Activated T-cell treated with anti-CD3 and anti-CD28 coated beads, Interleukin-2, amount 50 U/mL, for 1 hour (primary cell): Measurements from ENCODE around the gene C3orf20.

Source experiments
- DNase-seq: peaks from one replicate; pipeline ENCODE4 v3.0.0-alpha.2; 2020

The C3orf20 gene

GRCh38 chr3:14780927-14781507 is 106.1 kb downstream of the C3orf20 start:
- DNase-seq, result no peak

GRCh38 chr3:14783480-14784086 is 108.6 kb downstream of the C3orf20 start:
- DNase-seq, result no peak

- DNase-seq, result no peak
Observed at GRCh38 chr3:14784087-14784681, 109.2 kb downstream of the C3orf20 start.

GRCh38 chr3:14785207-14786155 is 110.5 kb downstream of the C3orf20 start:
- DNase-seq, result no peak

- DNase-seq, result no peak
Observed at GRCh38 chr3:14786369-14786768, 111.4 kb downstream of the C3orf20 start.

GRCh38 chr3:14787630-14788029 is 112.7 kb downstream of the C3orf20 start:
- no peak for DNase-seq

GRCh38 chr3:14788644-14789043 is 113.7 kb downstream of the C3orf20 start:
- DNase-seq, result no peak

- DNase-seq, result no peak
Observed at GRCh38 chr3:14789221-14789620, 114.3 kb downstream of the C3orf20 start.

DNA sequence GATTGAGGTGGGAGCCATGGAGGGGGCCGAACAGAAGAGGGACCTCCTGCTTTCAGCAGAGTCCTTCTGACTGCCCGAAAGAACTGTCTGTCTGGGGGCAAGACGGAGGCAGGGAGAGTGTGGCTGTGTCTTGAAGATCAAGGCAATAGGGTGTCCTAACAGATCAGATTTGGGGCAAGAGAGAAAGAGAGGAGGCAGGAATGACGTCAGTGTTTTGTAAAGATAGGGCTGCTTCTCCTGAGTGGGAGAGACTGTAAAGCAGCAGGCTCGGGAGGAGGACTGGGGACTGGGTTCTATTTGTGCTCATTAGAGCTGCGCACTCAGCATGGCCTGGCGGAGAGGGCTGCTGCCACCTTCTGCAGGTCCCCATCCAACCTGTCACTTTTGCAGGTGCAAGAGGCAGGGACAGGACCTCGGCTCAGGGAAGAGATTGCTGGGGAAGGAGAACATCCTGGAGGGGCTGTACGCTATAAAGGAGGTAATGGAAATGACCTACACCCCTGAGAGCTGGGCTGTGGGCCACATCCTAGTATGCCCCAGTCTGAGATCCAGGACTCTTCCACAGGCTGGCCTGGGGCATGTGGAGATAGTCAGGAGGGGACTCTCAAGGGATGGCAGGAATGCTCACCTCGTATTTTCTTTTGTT is 114.8 kb downstream of the C3orf20 start:
- no peak for DNase-seq

DNA sequence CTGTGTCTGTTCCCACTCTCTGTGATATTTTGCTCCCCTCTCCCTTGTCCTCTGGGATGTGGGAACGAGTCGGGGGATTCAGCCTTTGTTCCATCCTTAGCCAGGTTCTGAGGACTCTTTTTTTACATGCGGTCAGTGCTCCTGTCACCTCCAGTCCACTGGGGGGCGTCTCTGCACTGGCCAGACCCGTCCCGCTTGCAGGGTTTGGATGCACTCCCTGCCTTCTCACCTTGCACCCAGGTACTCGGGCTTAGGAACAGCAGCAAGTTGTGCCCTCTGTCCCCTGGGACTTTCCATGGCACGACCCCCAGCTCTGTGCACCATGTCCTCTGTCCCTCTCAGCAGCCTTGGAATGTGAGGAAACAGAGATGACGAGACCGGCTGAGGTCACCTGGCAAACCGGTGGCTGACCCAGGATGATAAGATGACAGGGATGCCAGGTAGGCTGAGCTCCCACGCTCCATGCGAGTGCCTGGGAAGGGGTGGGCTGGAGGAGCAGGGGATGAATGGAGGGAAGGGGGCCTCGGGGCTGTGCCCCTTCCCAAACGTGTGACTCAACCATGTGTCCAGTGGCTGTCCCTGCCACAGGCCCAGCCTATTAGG is 116.5 kb downstream of the C3orf20 start:
- peak; percentile 46 for DNase-seq

- no peak for DNase-seq
Observed at GRCh38 chr3:14792691-14793121, 117.8 kb downstream of the C3orf20 start.

DNA sequence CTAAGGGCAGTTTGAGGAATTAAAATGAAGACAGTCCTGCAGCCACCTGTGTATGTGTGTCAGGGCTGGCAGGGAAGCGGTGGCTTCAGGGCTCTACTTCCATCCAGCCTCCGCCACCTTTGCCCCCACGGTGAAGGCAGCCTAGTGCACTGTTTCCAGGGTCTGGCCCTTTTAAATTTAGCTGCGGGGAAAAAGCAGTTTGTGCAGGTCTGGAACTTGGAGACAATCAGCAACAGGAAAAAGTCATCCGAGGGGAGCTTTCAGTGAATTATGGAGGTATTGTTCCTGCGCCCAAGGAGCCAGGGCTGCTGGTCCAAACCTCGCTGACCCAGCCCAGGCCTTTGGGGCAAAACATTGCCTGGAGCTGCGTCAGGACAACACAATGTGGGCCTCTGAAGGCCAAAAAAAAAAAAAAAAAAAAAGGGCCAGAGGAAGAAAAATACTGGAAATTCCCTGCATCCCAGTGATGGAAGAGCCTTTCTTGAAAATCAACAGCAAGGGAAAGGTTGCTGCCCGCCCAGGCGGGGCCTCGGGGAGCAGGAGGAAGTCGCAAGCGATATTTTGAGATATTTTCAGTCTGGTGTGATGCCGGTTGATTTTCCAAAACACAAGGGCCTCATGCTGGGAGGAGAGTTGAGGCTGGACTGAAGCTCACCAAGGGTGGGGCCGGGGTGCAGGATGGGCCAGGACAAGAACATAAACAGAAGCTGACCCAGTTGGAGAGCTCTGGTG is 118.4 kb downstream of the C3orf20 start:
- DNase-seq, result no peak

GRCh38 chr3:14793858-14794234 is 118.9 kb downstream of the C3orf20 start:
- no peak for DNase-seq

DNA sequence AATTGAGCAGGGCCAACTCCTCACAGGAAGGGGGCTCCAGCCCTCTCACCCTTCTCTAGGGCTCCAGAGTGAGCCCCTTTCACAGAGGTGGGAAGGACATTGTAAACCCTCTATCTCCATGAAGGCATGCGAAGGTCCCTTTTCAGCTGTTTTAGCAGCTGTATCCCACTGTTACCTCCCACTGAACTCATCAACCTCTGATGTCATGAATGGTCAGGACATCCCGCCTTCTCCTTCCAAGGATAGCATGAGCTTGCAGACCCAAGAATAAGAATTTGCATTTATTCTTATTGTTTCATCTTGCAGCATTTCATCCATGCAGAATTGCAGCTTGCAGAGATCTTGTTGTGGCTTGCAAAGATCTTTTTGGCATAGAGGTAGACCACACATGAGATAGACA is 119.5 kb downstream of the C3orf20 start:
- no peak for DNase-seq

- no peak for DNase-seq
Observed at GRCh38 chr3:14795996-14796395, 121.1 kb downstream of the C3orf20 start.

DNA sequence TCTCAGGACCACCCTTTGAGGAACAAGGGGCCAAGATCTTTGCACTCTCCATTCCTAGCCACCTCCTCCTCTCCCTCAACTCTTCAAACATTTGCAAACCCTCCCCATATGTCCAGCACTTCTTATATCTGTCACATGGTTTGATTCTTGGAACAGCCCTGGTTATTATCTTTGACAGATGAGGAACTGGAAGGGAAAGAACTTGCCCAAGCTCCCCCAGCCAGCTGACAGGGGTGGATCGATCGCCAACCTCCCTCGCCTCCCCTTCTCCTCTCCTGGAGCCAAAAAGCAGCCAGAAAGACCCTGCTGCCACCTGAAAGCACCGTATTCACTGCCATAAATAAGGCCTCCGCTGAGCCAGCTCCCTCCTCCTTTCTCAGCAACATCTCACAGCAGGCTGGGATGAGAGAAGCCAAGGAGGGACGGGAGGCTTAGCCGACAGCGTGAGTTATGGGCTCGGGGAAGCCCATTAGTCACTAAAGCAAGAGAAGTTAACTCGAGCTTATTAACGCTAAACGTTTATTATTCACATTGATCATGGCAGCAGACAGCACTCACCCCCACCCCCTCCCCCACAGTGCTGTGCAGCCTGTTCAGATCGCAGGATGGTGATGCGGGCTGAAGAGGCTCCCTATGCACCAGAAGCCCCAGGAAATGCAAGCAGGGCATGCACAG is 121.6 kb downstream of the C3orf20 start:
- DNase-seq, result no peak

GRCh38 chr3:14797731-14798130 is 122.8 kb downstream of the C3orf20 start:
- DNase-seq, result no peak

GRCh38 chr3:14798231-14798630 is 123.3 kb downstream of the C3orf20 start:
- no peak for DNase-seq

GRCh38 chr3:14799146-14799545 is 124.2 kb downstream of the C3orf20 start:
- no peak for DNase-seq

DNA sequence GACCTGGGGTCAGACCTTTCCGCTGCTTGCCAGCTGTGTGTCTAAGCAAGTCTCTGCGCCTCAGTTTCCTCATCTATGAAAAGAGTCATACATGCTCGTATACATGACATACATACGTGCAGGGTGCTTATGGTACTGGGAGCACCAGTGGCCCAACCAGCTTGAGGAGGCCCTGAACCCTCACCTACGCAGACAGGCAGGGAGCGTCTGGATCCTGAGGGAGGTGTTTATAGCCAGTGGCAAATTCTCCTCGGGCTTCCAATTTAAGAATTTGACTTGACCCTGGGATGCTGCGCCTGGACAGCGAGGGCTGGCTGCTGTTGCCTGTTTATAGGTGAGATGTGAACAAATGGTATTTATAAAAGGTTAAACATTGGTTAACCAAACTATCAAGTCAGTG is 126.1 kb downstream of the C3orf20 start:
- DNase-seq, result no peak

DNA sequence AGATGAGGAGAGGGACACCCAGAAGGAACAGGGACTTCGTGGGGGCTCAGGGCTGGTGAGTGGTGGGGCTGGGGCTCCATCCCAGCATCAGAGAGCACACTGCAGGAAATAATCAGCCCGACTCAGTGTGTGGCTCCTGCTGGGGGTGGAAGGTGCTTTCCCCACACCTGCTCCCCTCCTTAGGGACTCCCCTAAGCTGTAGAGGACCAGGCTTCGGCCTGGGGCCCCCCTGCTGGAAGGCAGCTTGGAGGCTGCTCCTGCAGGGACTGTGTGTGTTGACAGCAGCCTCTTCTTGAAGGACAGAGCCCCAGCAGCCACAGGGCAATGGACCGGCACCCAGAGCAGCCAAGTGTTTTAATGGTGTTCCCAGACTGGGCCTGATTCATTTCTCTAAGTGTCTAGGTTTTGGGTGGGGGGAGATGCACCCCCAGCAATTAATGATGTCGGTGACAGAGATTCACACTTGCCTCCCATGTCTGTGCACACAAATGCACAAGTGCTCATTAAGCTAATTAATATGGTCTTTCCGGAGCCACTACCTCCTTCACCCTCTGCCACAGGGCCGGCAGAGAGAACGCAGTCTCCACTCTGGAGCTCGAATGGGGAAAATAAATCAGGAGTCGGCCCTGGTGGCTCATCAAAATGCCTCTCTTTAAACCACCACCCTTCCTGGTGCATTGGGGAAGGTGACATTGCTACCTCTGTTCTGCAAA is 126.9 kb downstream of the C3orf20 start:
- no peak for DNase-seq
